Endothelial cell (in vitro differentiated cells): ENCODE measurements around the gene GPR68. TPM values are rescaled to one million over a fixed set of nuclear protein-coding genes. Genes with fewer than 3 reads are reported as not detected.
"Not testable (repeated sequence)": the region's sequence is repeated elsewhere in the genome, so short reads cannot be mapped to it uniquely, and the experiment has no call there.

ENCODE experiments used
- DNase-seq: peaks from one replicate; pipeline ENCODE4 v3.0.0; 2021; ENCODE audit warnings: low spot score
- H3K27ac Mint-ChIP-seq: one replicate; pipeline ENCODE4 v1.8.0; 2021; ENCODE audit warnings: mixed read lengths, inconsistent platforms; ENCODE audit not compliant: unreplicated experiment
- H3K27me3 Mint-ChIP-seq: one replicate; pipeline ENCODE4 v1.8.0; 2021; ENCODE audit warnings: mild to moderate bottlenecking, moderate library complexity, mixed read lengths, inconsistent platforms; ENCODE audit not compliant: unreplicated experiment
- H3K36me3 Mint-ChIP-seq: one replicate; pipeline ENCODE4 v1.8.0; 2021; ENCODE audit warnings: mild to moderate bottlenecking, low read depth, mixed read lengths, inconsistent platforms; ENCODE audit not compliant: unreplicated experiment
- H3K4me1 Mint-ChIP-seq: one replicate; pipeline ENCODE4 v1.8.0; 2021; ENCODE audit warnings: mild to moderate bottlenecking, mixed read lengths, inconsistent platforms; ENCODE audit not compliant: unreplicated experiment
- H3K4me3 Mint-ChIP-seq: one replicate; pipeline ENCODE4 v1.8.0; 2021; ENCODE audit warnings: mild to moderate bottlenecking, mixed read lengths, inconsistent platforms; ENCODE audit not compliant: unreplicated experiment
- H3K9me3 Mint-ChIP-seq: one replicate; pipeline ENCODE4 v1.8.0; 2021; ENCODE audit warnings: mixed read lengths, inconsistent platforms; ENCODE audit not compliant: unreplicated experiment
- total RNA-seq: library from RNA; stranded (reverse); fragmentation: NEBNext Ultra II Directional; extraction: Animal tissue kit (Norgen Biotek cat#: 25700); gene quantifications from one replicate; pipeline ENCODE4 v1.2.1, GENCODE V29; 2021; ENCODE audit not compliant: unreplicated experiment
- TF ChIP-seq, protein P1 (sequence below): fragments of 200-600 bp; sonication (generic); IDR thresholded peaks from one replicate; pipeline ENCODE4 v1.5.0; 2021; ENCODE audit warnings: antibody characterized with exemption; ENCODE audit not compliant: unreplicated experiment

GPR68 gene
- total RNA-seq, 1 donor from 2014 or later = 5.4 TPM

DNA sequence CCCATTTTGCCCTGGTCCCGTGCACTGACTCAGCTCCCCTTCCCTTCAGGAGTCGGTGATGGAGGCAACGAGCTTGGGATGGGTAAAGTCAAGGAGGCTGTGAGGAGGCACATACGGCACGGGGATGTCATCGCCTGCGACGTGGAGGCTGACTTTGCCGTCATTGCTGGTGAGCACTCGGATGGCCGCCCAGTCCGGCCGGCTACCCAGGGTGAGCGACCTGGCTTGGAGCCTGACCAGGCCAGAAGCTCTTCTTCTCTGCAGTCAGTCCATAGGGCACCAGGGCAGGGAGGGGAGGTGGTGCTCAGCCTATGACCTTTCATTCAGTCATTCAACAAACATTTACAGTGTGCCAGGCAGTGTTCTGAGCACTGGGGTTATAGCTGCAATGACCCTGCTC, 39.8 kb downstream of the GPR68 start:
- TF ChIP-seq, protein P1, sequence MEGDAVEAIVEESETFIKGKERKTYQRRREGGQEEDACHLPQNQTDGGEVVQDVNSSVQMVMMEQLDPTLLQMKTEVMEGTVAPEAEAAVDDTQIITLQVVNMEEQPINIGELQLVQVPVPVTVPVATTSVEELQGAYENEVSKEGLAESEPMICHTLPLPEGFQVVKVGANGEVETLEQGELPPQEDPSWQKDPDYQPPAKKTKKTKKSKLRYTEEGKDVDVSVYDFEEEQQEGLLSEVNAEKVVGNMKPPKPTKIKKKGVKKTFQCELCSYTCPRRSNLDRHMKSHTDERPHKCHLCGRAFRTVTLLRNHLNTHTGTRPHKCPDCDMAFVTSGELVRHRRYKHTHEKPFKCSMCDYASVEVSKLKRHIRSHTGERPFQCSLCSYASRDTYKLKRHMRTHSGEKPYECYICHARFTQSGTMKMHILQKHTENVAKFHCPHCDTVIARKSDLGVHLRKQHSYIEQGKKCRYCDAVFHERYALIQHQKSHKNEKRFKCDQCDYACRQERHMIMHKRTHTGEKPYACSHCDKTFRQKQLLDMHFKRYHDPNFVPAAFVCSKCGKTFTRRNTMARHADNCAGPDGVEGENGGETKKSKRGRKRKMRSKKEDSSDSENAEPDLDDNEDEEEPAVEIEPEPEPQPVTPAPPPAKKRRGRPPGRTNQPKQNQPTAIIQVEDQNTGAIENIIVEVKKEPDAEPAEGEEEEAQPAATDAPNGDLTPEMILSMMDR = no peak
- peaks cover 42% of the 10 kb centered on the region for H3K4me1 Mint-ChIP-seq
- peak overlapping the region; percentile 63 for H3K27ac Mint-ChIP-seq
- no peak overlapping the region for H3K4me3 Mint-ChIP-seq
- H3K9me3 Mint-ChIP-seq = no peaks in the 10 kb centered on the region
- H3K36me3 Mint-ChIP-seq = peaks cover 40% of the 10 kb centered on the region
- DNase-seq = no peak
- H3K27me3 Mint-ChIP-seq = peaks cover 10% of the 10 kb centered on the region

- Mint-ChIP-seq H3K27ac (peak overlapping the region; percentile 97), H3K27me3 (peaks cover 13% of the 10 kb centered on the region)
- peak; percentile 60 for DNase-seq
Observed at GRCh38 chr14:91202234-91202974, 42.1 kb downstream of the GPR68 start.

GRCh38 chr14:91200802-91201201, 43.7 kb downstream of the GPR68 start:
- peaks cover 30% of the 10 kb centered on the region for H3K4me1 Mint-ChIP-seq

More at GRCh38 chr14:91202234-91202974, 42.1 kb downstream of the GPR68 start:
- H3K36me3 Mint-ChIP-seq = peaks cover 47% of the 10 kb centered on the region
- TF ChIP-seq, protein P1 = no peak
- peak overlapping the region; percentile 60 for H3K4me3 Mint-ChIP-seq
- H3K9me3 Mint-ChIP-seq = no peaks in the 10 kb centered on the region
- peaks cover 44% of the 10 kb centered on the region for H3K4me1 Mint-ChIP-seq

DNA sequence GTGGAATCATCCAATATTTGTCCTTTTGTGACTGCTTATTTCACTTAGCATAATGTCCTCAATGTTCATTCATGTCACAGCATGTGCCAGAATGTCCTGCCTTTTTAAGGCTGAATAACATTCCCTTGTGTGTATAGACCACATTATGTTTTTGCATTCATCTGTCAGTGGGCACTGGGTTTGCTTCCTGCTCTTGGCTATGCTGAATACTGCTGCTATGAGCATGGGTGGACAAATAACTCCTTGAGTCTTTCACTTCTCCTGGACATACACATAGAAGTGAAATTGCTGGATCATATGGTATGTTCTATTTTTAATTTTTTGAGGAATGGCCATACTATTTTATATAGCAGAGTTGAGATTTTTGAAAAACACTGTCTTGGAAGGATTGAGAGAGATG, 46.9 kb downstream of the GPR68 start:
- no peaks in the 10 kb centered on the region for H3K9me3 Mint-ChIP-seq
- no peak for DNase-seq
- no peak overlapping the region for H3K27ac Mint-ChIP-seq
- peaks cover 22% of the 10 kb centered on the region for H3K4me1 Mint-ChIP-seq
- H3K36me3 Mint-ChIP-seq = peaks cover 35% of the 10 kb centered on the region
- TF ChIP-seq, protein P1 = no peak
- no peak overlapping the region for H3K4me3 Mint-ChIP-seq
- peaks cover 10% of the 10 kb centered on the region for H3K27me3 Mint-ChIP-seq

More at GRCh38 chr14:91200802-91201201, 43.7 kb downstream of the GPR68 start:
- DNase-seq, H3K9me3 Mint-ChIP-seq: not testable (repeated sequence)
- Mint-ChIP-seq H3K4me3 (peak overlapping the region; percentile 59), H3K27ac (peak overlapping the region; percentile 93), H3K27me3 (peaks cover 12% of the 10 kb centered on the region), H3K36me3 (peaks cover 54% of the 10 kb centered on the region)

GRCh38 chr14:91195881-91196280, 48.6 kb downstream of the GPR68 start:
- H3K4me1 Mint-ChIP-seq = peaks cover 13% of the 10 kb centered on the region
- DNase-seq = no peak
- peaks cover 11% of the 10 kb centered on the region for H3K27me3 Mint-ChIP-seq
- peaks cover 46% of the 10 kb centered on the region for H3K36me3 Mint-ChIP-seq
- TF ChIP-seq, protein P1 = no peak
- no peaks in the 10 kb centered on the region for H3K9me3 Mint-ChIP-seq
- H3K27ac Mint-ChIP-seq = no peak overlapping the region
- H3K4me3 Mint-ChIP-seq = no peak overlapping the region
